Testis (tissue), 3 donors: ENCODE results near the gene HINT1. TPM values are rescaled to one million over a fixed set of nuclear protein-coding genes. Genes with fewer than 3 reads are reported as not detected.
A peak's percentile ranks its signal among the peaks of the same experiment; 100 is the strongest.

Experiments used
- DNase-seq: peaks from one replicate; pipeline ENCODE4 v3.0.0-alpha.2; 2019
- H3K27ac ChIP-seq, 2 donors: fragments of 200-600 bp; sonication (generic); one replicate each; pipeline ENCODE4 v1.5.1; 2019
- H3K27me3 ChIP-seq: fragments of 200-600 bp; sonication (generic); one replicate; pipeline ENCODE4 v1.5.1; 2019
- H3K36me3 ChIP-seq: fragments of 200-600 bp; sonication (generic); one replicate; pipeline ENCODE4 v1.5.1; 2017; ENCODE audit warnings: low read depth; ENCODE audit errors: missing control alignments
- H3K4me1 ChIP-seq: fragments of 200-600 bp; sonication (generic); one replicate; pipeline ENCODE4 v1.5.1; 2019
- H3K4me3 ChIP-seq, 2 donors: fragments of 200-600 bp; sonication (generic); one replicate each; pipeline ENCODE4 v1.5.1; 2017 to 2019
- H3K9me3 ChIP-seq: fragments of 200-600 bp; sonication (generic); one replicate; pipeline ENCODE4 v1.5.1; 2017
- POLR2A ChIP-seq: fragments of 450-650 bp; IDR thresholded peaks from one replicate; pipeline ENCODE4 v1.6.1; 2017; ENCODE audit warnings: antibody characterized with exemption, mild to moderate bottlenecking, moderate library complexity
- WGBS, 2 donors: methylation state at CpG; one replicate each; pipeline ENCODE4 v1.1.5; 2018; 5-methylcytosine and 5-hydroxymethylcytosine counted together
- intact Hi-C: fragments of 100-400 bp; cut with DNase I; formaldehyde crosslinking; loops from one replicate; pipeline ENCODE4 v1.15.1; 2023; ENCODE audit warnings: low total_unique reads
- polyA plus RNA-seq: library from polyadenylated mRNA; stranded (reverse); fragments of 350-450 nt; fragmentation: Illumina TruSeq; extraction: RNeasy Lipid Tissue Mini Kit (QIAGEN cat#74804); gene quantifications from one replicate; pipeline ENCODE4 v1.2.3, GENCODE V29; 2014; ENCODE audit warnings: low read depth, low replicate concordance; ENCODE audit not compliant: insufficient read depth
- total RNA-seq, 2 donors: library from RNA; depleted of rRNA; stranded (reverse); fragments of >200 nt; gene quantifications; one replicate each; pipeline ENCODE4 v1.2.3, GENCODE V29; 2016
- TF ChIP-seq, protein P1 (sequence below), 3 experiments: fragments of 450-650 bp in 2 of 3; fragments of 200-600 bp in 1 of 3; sonication (generic) in 1 of 3; IDR thresholded peaks; one replicate each; pipeline ENCODE4 v1.5.1; 2016 to 2019; ENCODE audit warnings: antibody characterized with exemption in 3 of 3, mild to moderate bottlenecking in 2 of 3, moderate library complexity in 1 of 3

Gene HINT1
- total and polyA plus RNA-seq, 3 donors from 2014 or later: 102 to 222 (median 104) TPM

- Histone ChIP-seq H3K27ac (no peak overlapping the region), H3K4me3 (no peak overlapping the region), H3K36me3 (no peaks in the 10 kb centered on the region), H3K4me1 (no peaks in the 10 kb centered on the region), H3K27me3 (no peaks in the 10 kb centered on the region), H3K9me3 (no peaks in the 10 kb centered on the region)
- TF ChIP-seq, protein P1, sequence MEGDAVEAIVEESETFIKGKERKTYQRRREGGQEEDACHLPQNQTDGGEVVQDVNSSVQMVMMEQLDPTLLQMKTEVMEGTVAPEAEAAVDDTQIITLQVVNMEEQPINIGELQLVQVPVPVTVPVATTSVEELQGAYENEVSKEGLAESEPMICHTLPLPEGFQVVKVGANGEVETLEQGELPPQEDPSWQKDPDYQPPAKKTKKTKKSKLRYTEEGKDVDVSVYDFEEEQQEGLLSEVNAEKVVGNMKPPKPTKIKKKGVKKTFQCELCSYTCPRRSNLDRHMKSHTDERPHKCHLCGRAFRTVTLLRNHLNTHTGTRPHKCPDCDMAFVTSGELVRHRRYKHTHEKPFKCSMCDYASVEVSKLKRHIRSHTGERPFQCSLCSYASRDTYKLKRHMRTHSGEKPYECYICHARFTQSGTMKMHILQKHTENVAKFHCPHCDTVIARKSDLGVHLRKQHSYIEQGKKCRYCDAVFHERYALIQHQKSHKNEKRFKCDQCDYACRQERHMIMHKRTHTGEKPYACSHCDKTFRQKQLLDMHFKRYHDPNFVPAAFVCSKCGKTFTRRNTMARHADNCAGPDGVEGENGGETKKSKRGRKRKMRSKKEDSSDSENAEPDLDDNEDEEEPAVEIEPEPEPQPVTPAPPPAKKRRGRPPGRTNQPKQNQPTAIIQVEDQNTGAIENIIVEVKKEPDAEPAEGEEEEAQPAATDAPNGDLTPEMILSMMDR (IDR thresholded peaks at IDR 0.05): peak; percentile 45 to 66 (median 64)
- TF ChIP-seq POLR2A: no peak
- intact Hi-C loops: no loop called here
- 45 to 49% methylated on average over 2 of the region's 2 CpGs for WGBS, 2 donors
- peak; percentile 28 for DNase-seq
These were observed 55.4 kb downstream of the HINT1 start for GRCh38 chr5:131109540-131110255.

Other genes with a start within 250 kb of the HINT1 start
- gene LYRM7, start 5.7 kb upstream of the HINT1 start, total RNA-seq: 10 to 100 TPM; 12.1 to 13.2 TPM
- 14.4 TPM for gene LYRM7, start 5.7 kb upstream of the HINT1 start, polyA plus RNA-seq
- gene CDC42SE2, start 98.8 kb upstream of the HINT1 start, total RNA-seq: 10 to 100 TPM; 67.1 to 72.8 TPM
- 57.6 TPM for gene CDC42SE2, start 98.8 kb upstream of the HINT1 start, polyA plus RNA-seq